BLaER1 treated with 17β-estradiol and CSF1 and Interleukin-3, amounts not matched to agents 10 nM and 100 nM (cell line): Measurements from ENCODE around the gene RNASEH2B.

Experiments used
- H3K27ac ChIP-seq, 11 experiments: shearing (Covaris generic); formaldehyde crosslinking; 2 replicates each; pipeline ENCODE4 v1.8.1; 2022
- H3K27me3 ChIP-seq, 11 experiments: shearing (Covaris generic); formaldehyde crosslinking; 2 replicates each; pipeline ENCODE4 v1.8.1; 2022
- H3K36me3 ChIP-seq, 11 experiments: shearing (Covaris generic); formaldehyde crosslinking; 2 replicates each; pipeline ENCODE4 v1.8.1; 2022
- H3K4me1 ChIP-seq, 10 experiments: shearing (Covaris generic); formaldehyde crosslinking; 2 replicates each; pipeline ENCODE4 v1.8.1; 2022
- H3K4me2 ChIP-seq, 11 experiments: shearing (Covaris generic); formaldehyde crosslinking; 2 replicates each; pipeline ENCODE4 v1.8.1; 2022
- H3K4me3 ChIP-seq, 10 experiments: shearing (Covaris generic); formaldehyde crosslinking; 2 replicates each; pipeline ENCODE4 v1.8.1; 2022
- H3K9ac ChIP-seq, 11 experiments: shearing (Covaris generic); formaldehyde crosslinking; 2 replicates each; pipeline ENCODE4 v1.8.1; 2022
- H3K9me3 ChIP-seq, 11 experiments: shearing (Covaris generic); formaldehyde crosslinking; replicated peaks in 1 of 11; 2 replicates each; pipeline ENCODE4 v1.8.1; 2022
- H4K20me1 ChIP-seq, 11 experiments: shearing (Covaris generic); formaldehyde crosslinking; 2 replicates each; pipeline ENCODE4 v1.8.1; 2022
- Cebpa-rat ChIP-seq, 11 experiments: shearing (Covaris generic); IDR thresholded peaks; 2 replicates each; pipeline ENCODE4 v1.8.1; 2022

The RNASEH2B gene

GRCh38 chr13:50993934-50994333, 84.3 kb downstream of the RNASEH2B start:
- H3K27ac ChIP-seq: peak overlapping the region in 4 of 11 experiments; percentile 7 to 82 (median 81); a peak in 4 of 22 replicates
- peaks cover 44 to 74% (median 65%) of the 10 kb centered on the region in 10 experiments for H3K4me1 ChIP-seq
- H4K20me1 ChIP-seq: no peaks in the 10 kb centered on the region
- H3K4me3 ChIP-seq: 0 out of 20 replicates have a peak overlapping the region, but pooled peaks of 1 of the 10 experiments have one; percentile 2
- no peak for TF ChIP-seq Cebpa-rat (IDR thresholded peaks at IDR 0.05)
- no peaks in the 10 kb centered on the region for H3K36me3 ChIP-seq
- H3K9me3 ChIP-seq: peaks cover 0 to 7% (median 0%) of the 10 kb centered on the region in 11 experiments; a peak in 3 of 22 replicates
- H3K9ac ChIP-seq: 0 out of 22 replicates have a peak overlapping the region, but pooled peaks of 1 of the 11 experiments have one; percentile 10
- H3K27me3 ChIP-seq: no peaks in the 10 kb centered on the region
- peak overlapping the region; percentile 45 to 95 (median 86); a peak in 21 of 22 replicates for H3K4me2 ChIP-seq

GRCh38 chr13:50994651-50995050, 85.1 kb downstream of the RNASEH2B start:
- H3K27ac ChIP-seq: peak overlapping the region in 2 of 11 experiments; percentile 13 to 33; a peak in 3 of 22 replicates
- no peaks in the 10 kb centered on the region for H3K27me3 ChIP-seq
- no peak for TF ChIP-seq Cebpa-rat (IDR thresholded peaks at IDR 0.05)
- no peaks in the 10 kb centered on the region for H3K36me3 ChIP-seq
- no peak overlapping the region for H3K9ac ChIP-seq
- H3K4me3 ChIP-seq: no peak overlapping the region
- H3K4me2 ChIP-seq: peak overlapping the region in 4 of 11 experiments; percentile 3 to 93 (median 26); a peak in 6 of 22 replicates
- no peaks in the 10 kb centered on the region for H4K20me1 ChIP-seq
- H3K9me3 ChIP-seq: peaks cover 0 to 9% (median 0%) of the 10 kb centered on the region in 11 experiments; a peak in 3 of 22 replicates
- peaks cover 38 to 68% (median 59%) of the 10 kb centered on the region in 10 experiments for H3K4me1 ChIP-seq

GRCh38 chr13:50995854-50996253, 86.3 kb downstream of the RNASEH2B start:
- no peaks in the 10 kb centered on the region for H4K20me1 ChIP-seq
- H3K27me3 ChIP-seq: no peaks in the 10 kb centered on the region
- TF ChIP-seq Cebpa-rat (IDR thresholded peaks at IDR 0.05): no peak
- no peak overlapping the region for H3K9ac ChIP-seq
- H3K9me3 ChIP-seq: peaks cover 0 to 9% (median 0%) of the 10 kb centered on the region in 11 experiments; a peak in 3 of 22 replicates
- no peak overlapping the region for H3K4me3 ChIP-seq
- H3K4me2 ChIP-seq: peak overlapping the region in 8 of 11 experiments; percentile 1 to 46 (median 20); a peak in 8 of 22 replicates
- peaks cover 26 to 64% (median 56%) of the 10 kb centered on the region in 10 experiments for H3K4me1 ChIP-seq
- H3K36me3 ChIP-seq: no peaks in the 10 kb centered on the region
- H3K27ac ChIP-seq: peak overlapping the region in 1 of 11 experiments; percentile 26; a peak in 2 of 22 replicates

- no peak overlapping the region for H3K9ac ChIP-seq
- H3K9me3 ChIP-seq: peaks cover 0 to 9% (median 0%) of the 10 kb centered on the region in 11 experiments; a peak in 3 of 22 replicates
- no peaks in the 10 kb centered on the region for H3K27me3 ChIP-seq
- H3K4me1 ChIP-seq: peaks cover 5 to 40% (median 31%) of the 10 kb centered on the region in 10 experiments; a peak in 19 of 20 replicates
- TF ChIP-seq Cebpa-rat (IDR thresholded peaks at IDR 0.05): no peak
- H4K20me1 ChIP-seq: no peaks in the 10 kb centered on the region
- no peaks in the 10 kb centered on the region for H3K36me3 ChIP-seq
- H3K4me2 ChIP-seq: no peak overlapping the region
- H3K4me3 ChIP-seq: no peak overlapping the region
- no peak overlapping the region for H3K27ac ChIP-seq
Measured at GRCh38 chr13:50998326-50998725, 88.7 kb downstream of the RNASEH2B start.

GRCh38 chr13:50999641-51000040, 90.0 kb downstream of the RNASEH2B start:
- peaks cover 0 to 9% (median 0%) of the 10 kb centered on the region in 11 experiments; a peak in 3 of 22 replicates for H3K9me3 ChIP-seq
- peaks cover 0 to 30% (median 22%) of the 10 kb centered on the region in 10 experiments; a peak in 14 of 20 replicates for H3K4me1 ChIP-seq
- H3K27me3 ChIP-seq: no peaks in the 10 kb centered on the region
- H3K27ac ChIP-seq: no peak overlapping the region
- no peak for TF ChIP-seq Cebpa-rat (IDR thresholded peaks at IDR 0.05)
- peak overlapping the region in 9 of 11 experiments; percentile 1 to 61 (median 38); a peak in 14 of 22 replicates for H3K4me2 ChIP-seq
- H3K9ac ChIP-seq: no peak overlapping the region; a peak in 1 of 22 replicates
- H4K20me1 ChIP-seq: no peaks in the 10 kb centered on the region
- H3K4me3 ChIP-seq: no peak overlapping the region
- no peaks in the 10 kb centered on the region for H3K36me3 ChIP-seq

- H3K9ac ChIP-seq: no peak overlapping the region; a peak in 1 of 22 replicates
- H3K4me1 ChIP-seq: peaks cover 0 to 30% (median 23%) of the 10 kb centered on the region in 10 experiments; a peak in 14 of 20 replicates
- H4K20me1 ChIP-seq: no peaks in the 10 kb centered on the region
- peak overlapping the region in 9 of 11 experiments; percentile 1 to 61 (median 38); a peak in 14 of 22 replicates for H3K4me2 ChIP-seq
- no peaks in the 10 kb centered on the region for H3K27me3 ChIP-seq
- no peak overlapping the region for H3K27ac ChIP-seq
- no peak overlapping the region for H3K4me3 ChIP-seq
- H3K36me3 ChIP-seq: no peaks in the 10 kb centered on the region
- no peak for TF ChIP-seq Cebpa-rat (IDR thresholded peaks at IDR 0.05)
- H3K9me3 ChIP-seq: peaks cover 0 to 9% (median 0%) of the 10 kb centered on the region in 11 experiments; a peak in 3 of 22 replicates
Measured at GRCh38 chr13:51000061-51000460, 90.5 kb downstream of the RNASEH2B start.

- TF ChIP-seq Cebpa-rat (IDR thresholded peaks at IDR 0.05): no peak
- no peaks in the 10 kb centered on the region for H3K36me3 ChIP-seq
Measured at GRCh38 chr13:51000571-51001260, 91.1 kb downstream of the RNASEH2B start.

GRCh38 chr13:51001335-51001734, 91.7 kb downstream of the RNASEH2B start:
- Histone ChIP-seq H3K27me3 (no peaks in the 10 kb centered on the region), H3K27ac (no peak overlapping the region), H4K20me1 (no peaks in the 10 kb centered on the region), H3K4me2 (no peak overlapping the region), H3K4me1 (peaks cover 0 to 25% (median 20%) of the 10 kb centered on the region in 10 experiments; a peak in 14 of 20 replicates), H3K36me3 (no peaks in the 10 kb centered on the region), H3K9me3 (peaks cover 0 to 9% (median 0%) of the 10 kb centered on the region in 11 experiments; a peak in 3 of 22 replicates), H3K4me3 (no peak overlapping the region), H3K9ac (no peak overlapping the region)
- no peak for TF ChIP-seq Cebpa-rat (IDR thresholded peaks at IDR 0.05)

More at GRCh38 chr13:51000571-51001260, 91.1 kb downstream of the RNASEH2B start:
- H3K4me3 ChIP-seq: no peak overlapping the region
- H3K4me1 ChIP-seq: peaks cover 0 to 29% (median 23%) of the 10 kb centered on the region in 10 experiments; a peak in 14 of 20 replicates
- H3K9me3 ChIP-seq: peaks cover 0 to 9% (median 0%) of the 10 kb centered on the region in 11 experiments; a peak in 3 of 22 replicates
- no peaks in the 10 kb centered on the region for H3K27me3 ChIP-seq
- H3K9ac ChIP-seq: no peak overlapping the region
- H3K4me2 ChIP-seq: peak overlapping the region in 5 of 11 experiments; percentile 38 to 61 (median 53); a peak in 7 of 22 replicates
- no peaks in the 10 kb centered on the region for H4K20me1 ChIP-seq
- no peak overlapping the region for H3K27ac ChIP-seq

- Histone ChIP-seq H3K4me1 (peaks cover 0 to 23% (median 20%) of the 10 kb centered on the region in 10 experiments; a peak in 14 of 20 replicates), H3K27ac (no peak overlapping the region), H3K4me3 (no peak overlapping the region), H3K9me3 (peaks cover 0 to 19% (median 0%) of the 10 kb centered on the region in 11 experiments; a peak in 3 of 22 replicates), H3K27me3 (no peaks in the 10 kb centered on the region), H3K36me3 (no peaks in the 10 kb centered on the region), H4K20me1 (no peaks in the 10 kb centered on the region), H3K4me2 (no peak overlapping the region), H3K9ac (no peak overlapping the region)
- TF ChIP-seq Cebpa-rat (IDR thresholded peaks at IDR 0.05): no peak
Measured at GRCh38 chr13:51002736-51003135, 93.1 kb downstream of the RNASEH2B start.
